Activated T-cell treated with anti-CD3 and anti-CD28 coated beads, Interleukin-2, amount 50 U/mL, for 24 hours (primary cell): ENCODE data around the gene ABCA2.

Experiments used
- DNase-seq: peaks from one replicate; pipeline ENCODE4 v3.0.0-alpha.2; 2020
- H3K27ac Mint-ChIP-seq: 2 replicates; pipeline ENCODE4 v1.8.0; 2020; ENCODE audit warnings: mild to moderate bottlenecking, mixed read lengths
- H3K27me3 Mint-ChIP-seq: 2 replicates; pipeline ENCODE4 v1.8.0; 2020; ENCODE audit warnings: mixed read lengths
- H3K36me3 Mint-ChIP-seq: 2 replicates; pipeline ENCODE4 v1.8.0; 2020; ENCODE audit warnings: low read depth, mixed read lengths
- H3K4me1 Mint-ChIP-seq: 2 replicates; pipeline ENCODE4 v1.8.0; 2020; ENCODE audit warnings: low read depth, mixed read lengths
- H3K4me3 Mint-ChIP-seq: 2 replicates; pipeline ENCODE4 v1.8.0; 2020; ENCODE audit warnings: mild to moderate bottlenecking, moderate library complexity, mixed read lengths
- H3K9me3 Mint-ChIP-seq: 2 replicates; pipeline ENCODE4 v1.8.0; 2020; ENCODE audit warnings: mixed read lengths

The ABCA2 gene

DNA sequence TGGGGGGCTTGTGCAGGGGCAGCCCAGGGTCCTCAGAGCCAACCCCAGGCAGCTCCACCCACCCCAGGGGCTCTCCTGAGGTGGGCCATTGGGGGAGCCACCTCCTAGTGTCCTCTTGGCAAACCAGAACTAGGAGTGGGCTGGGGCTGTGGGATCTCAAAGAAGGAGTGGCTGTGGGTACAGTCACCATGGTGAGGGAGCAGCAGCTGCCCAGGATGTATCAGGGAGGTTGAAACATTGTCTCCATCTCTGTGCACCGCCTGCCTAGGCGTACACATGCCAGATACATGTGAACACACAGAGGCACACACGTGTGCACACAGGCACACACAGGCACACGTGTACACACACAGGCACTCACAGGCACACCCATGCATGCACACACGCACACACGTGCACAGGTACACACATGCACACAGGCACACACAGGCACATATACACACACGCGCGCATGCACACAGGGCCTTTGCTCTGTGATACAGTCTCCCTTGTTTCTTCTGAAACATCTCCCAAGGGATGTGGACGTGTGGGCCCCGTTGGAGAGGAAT is 65.3 kb downstream of the ABCA2 start:
- no peak overlapping the region for H3K27ac Mint-ChIP-seq
- H3K9me3 Mint-ChIP-seq, result no peaks in the 10 kb centered on the region
- no peak for DNase-seq
- peaks cover 33% of the 10 kb centered on the region for H3K4me1 Mint-ChIP-seq
- H3K36me3 Mint-ChIP-seq, result no peaks in the 10 kb centered on the region
- no peak overlapping the region for H3K4me3 Mint-ChIP-seq
- no peaks in the 10 kb centered on the region for H3K27me3 Mint-ChIP-seq

DNA sequence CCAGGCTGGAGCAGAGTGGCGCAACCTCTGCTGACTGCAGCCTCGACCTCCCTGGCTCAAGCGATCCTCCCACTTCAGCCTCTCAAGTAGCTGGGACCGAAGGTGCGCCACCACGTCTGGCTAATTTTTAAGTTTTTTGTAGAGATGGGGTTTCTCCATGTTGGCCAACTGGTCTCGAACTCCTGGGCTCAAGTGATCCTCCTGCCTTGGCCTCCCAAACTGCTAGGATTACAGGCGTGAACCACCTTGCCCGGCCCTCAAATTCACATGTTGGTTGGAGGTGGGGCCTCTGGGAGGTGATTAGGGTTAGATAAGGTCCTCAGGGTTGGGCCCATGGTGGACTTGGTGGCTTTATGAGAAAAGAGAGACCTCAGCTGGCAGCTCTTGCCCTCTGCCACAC is 65.9 kb downstream of the ABCA2 start:
- Mint-ChIP-seq H3K4me3 (no peak overlapping the region), H3K27me3 (no peaks in the 10 kb centered on the region), H3K27ac (no peak overlapping the region), H3K36me3 (no peaks in the 10 kb centered on the region), H3K9me3 (no peaks in the 10 kb centered on the region), H3K4me1 (peaks cover 33% of the 10 kb centered on the region)
- DNase-seq, result no peak

DNA sequence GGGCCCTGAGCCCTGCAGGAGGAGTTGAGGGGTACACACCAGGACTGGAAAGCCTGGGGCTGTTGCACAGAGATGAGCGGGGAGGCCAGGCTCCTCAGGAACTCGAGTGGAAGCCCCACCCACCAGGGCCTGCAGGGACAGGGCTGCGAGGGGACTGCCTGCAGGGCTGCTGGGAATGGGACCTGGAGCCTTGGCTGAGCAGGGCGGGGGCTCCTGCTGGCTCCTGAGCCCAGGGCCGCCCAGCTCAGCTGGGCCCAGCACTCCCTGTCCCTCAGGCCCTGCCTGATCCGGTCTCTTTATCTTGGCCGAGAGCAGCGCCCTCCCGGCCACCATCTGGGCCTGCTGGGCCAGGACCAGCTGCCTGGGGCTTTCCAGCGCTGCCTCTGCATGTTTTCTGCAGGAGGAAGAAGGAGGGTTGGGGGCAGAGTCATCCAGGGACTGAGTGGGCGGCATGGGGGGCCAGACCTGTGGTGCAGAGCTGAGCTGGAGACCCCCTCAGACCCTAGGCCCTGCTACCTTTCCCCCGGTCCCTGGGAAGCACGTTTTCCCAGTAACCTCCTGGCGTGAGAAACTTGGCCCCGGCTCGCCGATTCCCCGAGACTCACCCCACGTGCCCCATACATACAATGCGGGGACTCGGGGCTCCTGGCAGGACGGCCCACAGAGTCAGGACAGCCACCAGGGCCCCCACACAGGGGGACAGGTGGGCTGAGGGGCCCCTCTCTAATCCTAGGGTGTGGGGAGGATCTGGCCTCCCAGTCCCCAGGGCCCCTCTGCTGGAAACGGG is 66.6 kb downstream of the ABCA2 start:
- H3K4me1 Mint-ChIP-seq, result peaks cover 33% of the 10 kb centered on the region
- no peaks in the 10 kb centered on the region for H3K36me3 Mint-ChIP-seq
- H3K27ac Mint-ChIP-seq, result no peak overlapping the region
- no peak overlapping the region for H3K4me3 Mint-ChIP-seq
- no peak for DNase-seq
- no peaks in the 10 kb centered on the region for H3K27me3 Mint-ChIP-seq
- no peaks in the 10 kb centered on the region for H3K9me3 Mint-ChIP-seq

DNA sequence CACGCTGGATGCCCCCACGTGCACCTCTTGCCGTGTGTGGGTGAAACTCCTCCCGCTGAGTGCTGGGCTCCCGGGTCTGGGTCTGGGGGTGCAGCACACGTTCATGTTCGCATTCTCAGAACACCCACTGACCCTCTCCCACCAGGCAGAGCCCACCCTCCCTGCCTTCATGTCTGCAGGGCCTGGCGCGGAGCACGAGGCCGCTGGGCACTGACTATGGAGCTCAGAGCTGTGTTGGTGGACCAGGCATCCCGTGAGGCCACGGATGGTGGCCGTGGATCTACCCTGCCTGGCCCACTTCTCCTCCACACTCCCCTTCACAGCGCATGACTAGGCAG is 67.1 kb downstream of the ABCA2 start:
- Mint-ChIP-seq H3K4me3 (no peak overlapping the region), H3K4me1 (peaks cover 27% of the 10 kb centered on the region), H3K9me3 (peaks cover 2% of the 10 kb centered on the region), H3K36me3 (no peaks in the 10 kb centered on the region), H3K27ac (no peak overlapping the region), H3K27me3 (no peaks in the 10 kb centered on the region)
- no peak for DNase-seq

DNA sequence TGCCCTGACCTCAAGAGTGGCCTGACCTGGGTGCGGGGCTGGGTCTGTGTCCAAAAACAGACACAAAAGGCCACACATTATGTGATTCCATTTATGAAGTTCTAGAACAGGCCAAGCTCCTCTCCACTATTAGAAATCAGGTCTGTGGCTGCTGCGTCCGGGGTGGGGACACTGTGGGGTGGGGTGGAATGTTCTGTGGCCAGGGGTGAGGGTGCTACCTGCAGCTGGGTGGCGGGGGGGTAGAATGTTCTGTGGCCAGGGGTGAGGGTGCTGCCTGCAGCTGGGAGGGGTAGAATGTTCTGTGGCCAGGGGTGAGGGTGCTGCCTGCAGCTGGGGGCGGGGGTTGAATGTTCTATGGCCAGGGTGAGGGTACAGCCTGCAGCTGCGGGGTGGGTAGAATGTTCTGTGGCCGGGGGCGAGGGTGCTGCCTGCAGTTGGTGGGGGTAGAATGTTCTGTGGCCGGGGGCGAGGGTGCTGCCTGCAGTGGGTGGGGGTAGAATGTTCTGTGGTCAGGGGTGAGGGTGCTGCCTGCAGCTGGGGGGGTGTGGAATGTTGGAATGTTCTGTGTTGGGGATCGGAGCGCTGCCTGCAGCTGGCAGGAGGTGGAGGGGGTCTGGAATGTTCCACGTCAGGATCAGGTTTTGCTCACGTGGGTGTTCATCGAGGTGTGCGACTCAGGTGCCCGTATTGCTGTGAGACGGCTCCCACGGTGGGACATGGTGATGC is 67.7 kb downstream of the ABCA2 start:
- no peaks in the 10 kb centered on the region for H3K36me3 Mint-ChIP-seq
- H3K4me3 Mint-ChIP-seq, result no peak overlapping the region
- H3K27me3 Mint-ChIP-seq, result no peaks in the 10 kb centered on the region
- peaks cover 2% of the 10 kb centered on the region for H3K9me3 Mint-ChIP-seq
- H3K27ac Mint-ChIP-seq, result no peak overlapping the region
- H3K4me1 Mint-ChIP-seq, result peaks cover 22% of the 10 kb centered on the region
- no peak for DNase-seq

DNA sequence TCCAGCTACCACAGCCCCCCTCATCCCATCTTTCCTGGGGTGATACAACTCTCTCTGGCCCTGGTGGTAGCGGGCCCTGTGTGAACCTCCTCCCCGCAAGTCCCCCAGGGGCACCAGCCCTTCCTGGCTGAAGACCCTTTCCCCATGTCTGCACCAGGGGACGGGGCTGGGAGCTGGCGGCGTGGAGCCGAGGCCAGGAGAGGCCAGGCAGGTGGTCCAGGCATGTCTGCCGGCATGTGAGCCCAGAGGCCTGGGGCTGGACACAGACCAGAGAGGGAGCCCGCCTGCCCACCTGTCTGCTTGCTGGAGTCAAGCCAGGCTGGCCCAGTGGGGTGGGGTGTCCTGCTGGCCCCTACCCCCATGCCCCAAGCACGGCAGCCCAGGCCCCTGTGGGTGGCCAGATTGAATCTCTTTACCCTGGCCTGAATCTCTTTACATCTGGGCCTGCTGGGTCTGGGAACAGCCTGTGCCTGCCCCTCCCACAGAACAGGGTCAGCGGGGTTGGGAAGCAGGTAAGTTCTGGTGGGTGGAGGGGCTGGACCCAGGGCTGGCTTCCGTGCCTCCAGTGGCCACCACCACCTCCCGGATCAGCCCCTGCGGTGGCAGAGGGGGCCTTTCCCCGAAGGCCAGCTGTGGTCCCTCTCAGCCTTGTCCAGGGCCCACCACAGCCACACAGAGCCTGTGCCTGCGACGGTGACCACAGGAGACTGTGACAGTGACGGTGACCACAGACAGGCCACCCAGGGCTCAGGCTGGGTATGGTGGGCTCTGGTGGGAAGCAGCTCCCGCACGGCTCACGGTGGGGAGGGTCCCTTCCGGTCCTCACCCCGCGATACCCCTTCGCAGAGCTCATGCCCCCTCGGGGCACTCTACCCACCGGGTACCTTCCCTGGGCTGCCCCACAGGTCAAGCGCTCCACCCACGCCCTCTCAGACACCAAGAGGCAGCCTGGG is 68.9 kb downstream of the ABCA2 start:
- Mint-ChIP-seq H3K27me3 (no peaks in the 10 kb centered on the region), H3K27ac (no peak overlapping the region), H3K4me1 (peaks cover 15% of the 10 kb centered on the region), H3K9me3 (peaks cover 2% of the 10 kb centered on the region), H3K4me3 (no peak overlapping the region), H3K36me3 (no peaks in the 10 kb centered on the region)
- DNase-seq, result no peak

DNA sequence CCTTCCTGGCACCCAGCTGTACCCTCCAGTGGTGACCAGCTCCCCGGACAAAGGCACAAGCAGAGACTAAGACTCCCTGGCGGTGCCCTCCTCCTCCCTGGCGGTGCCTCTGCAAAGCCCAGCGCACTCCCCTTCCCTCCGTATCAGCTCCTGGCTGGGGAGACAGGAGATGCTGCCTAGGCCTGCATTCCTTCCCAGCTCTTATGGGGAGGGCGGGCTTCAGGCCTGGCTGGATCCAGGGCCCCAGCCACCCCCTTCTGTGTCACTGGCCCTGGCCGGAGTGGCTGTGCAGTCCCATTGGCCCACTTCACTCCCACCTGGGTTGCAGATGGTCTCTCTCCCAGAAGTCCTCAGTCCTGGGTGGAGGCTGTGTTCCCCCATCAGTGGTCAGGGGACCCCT is 69.6 kb downstream of the ABCA2 start:
- H3K4me1 Mint-ChIP-seq, result peaks cover 15% of the 10 kb centered on the region
- H3K36me3 Mint-ChIP-seq, result no peaks in the 10 kb centered on the region
- peaks cover 2% of the 10 kb centered on the region for H3K9me3 Mint-ChIP-seq
- H3K27me3 Mint-ChIP-seq, result no peaks in the 10 kb centered on the region
- H3K27ac Mint-ChIP-seq, result no peak overlapping the region
- DNase-seq, result no peak
- H3K4me3 Mint-ChIP-seq, result no peak overlapping the region

DNA sequence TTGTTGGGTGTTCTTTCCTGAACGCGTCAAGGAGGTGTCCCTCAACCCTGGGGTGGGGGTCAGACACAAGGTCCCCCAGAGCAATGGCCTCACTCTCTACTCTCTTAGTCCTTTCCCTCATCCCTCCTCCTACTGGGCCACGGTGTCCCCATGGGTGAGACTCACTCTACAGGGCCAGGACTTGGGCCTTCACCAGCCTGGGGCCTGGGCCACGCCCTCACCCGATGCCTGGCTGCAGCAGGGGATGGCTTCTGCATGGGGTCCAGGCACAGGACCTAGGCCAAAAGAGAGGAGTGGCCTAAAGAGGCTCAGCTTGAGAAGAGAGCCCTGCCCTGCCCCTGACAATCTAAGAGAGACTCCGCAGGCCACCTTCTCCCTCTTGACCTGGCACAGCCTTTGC is 70.1 kb downstream of the ABCA2 start:
- DNase-seq, result no peak
- H3K4me3 Mint-ChIP-seq, result no peak overlapping the region
- no peaks in the 10 kb centered on the region for H3K27me3 Mint-ChIP-seq
- peaks cover 2% of the 10 kb centered on the region for H3K9me3 Mint-ChIP-seq
- no peaks in the 10 kb centered on the region for H3K36me3 Mint-ChIP-seq
- no peak overlapping the region for H3K27ac Mint-ChIP-seq
- peaks cover 13% of the 10 kb centered on the region for H3K4me1 Mint-ChIP-seq

DNA sequence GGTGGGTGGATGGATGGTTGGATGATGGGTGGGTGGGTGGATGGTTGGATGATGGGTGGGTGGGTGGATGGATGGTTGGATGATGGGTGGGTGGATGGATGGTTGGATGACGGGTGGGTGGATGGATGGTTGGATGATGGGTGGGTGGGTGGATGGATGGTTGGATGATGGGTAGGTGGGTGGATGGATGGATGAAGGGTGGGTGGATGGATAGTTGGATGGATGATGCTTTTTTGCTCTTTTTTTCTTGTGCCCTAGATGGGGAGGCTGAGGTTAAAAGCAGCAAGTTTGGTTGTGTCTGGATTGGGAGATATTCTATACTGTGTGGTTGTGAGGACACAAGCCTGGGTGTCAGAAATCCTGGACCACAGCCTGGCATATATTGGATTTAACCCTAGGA is 70.6 kb downstream of the ABCA2 start:
- Mint-ChIP-seq H3K4me1 (peaks cover 8% of the 10 kb centered on the region), H3K27ac (no peak overlapping the region), H3K4me3 (no peak overlapping the region), H3K27me3 (no peaks in the 10 kb centered on the region), H3K9me3 (peaks cover 2% of the 10 kb centered on the region), H3K36me3 (no peaks in the 10 kb centered on the region)
- no peak for DNase-seq
